ENCODE measurements around the gene INSC. TPM values are rescaled to one million over a fixed set of nuclear protein-coding genes. Genes with fewer than 3 reads are reported as not detected.
A peak's percentile ranks its signal among the peaks of the same experiment; 100 is the strongest.

The INSC gene
- total and polyA plus RNA-seq, 2 experiments from 2014 or later, result 0.10 TPM; not detected in 1

DNA sequence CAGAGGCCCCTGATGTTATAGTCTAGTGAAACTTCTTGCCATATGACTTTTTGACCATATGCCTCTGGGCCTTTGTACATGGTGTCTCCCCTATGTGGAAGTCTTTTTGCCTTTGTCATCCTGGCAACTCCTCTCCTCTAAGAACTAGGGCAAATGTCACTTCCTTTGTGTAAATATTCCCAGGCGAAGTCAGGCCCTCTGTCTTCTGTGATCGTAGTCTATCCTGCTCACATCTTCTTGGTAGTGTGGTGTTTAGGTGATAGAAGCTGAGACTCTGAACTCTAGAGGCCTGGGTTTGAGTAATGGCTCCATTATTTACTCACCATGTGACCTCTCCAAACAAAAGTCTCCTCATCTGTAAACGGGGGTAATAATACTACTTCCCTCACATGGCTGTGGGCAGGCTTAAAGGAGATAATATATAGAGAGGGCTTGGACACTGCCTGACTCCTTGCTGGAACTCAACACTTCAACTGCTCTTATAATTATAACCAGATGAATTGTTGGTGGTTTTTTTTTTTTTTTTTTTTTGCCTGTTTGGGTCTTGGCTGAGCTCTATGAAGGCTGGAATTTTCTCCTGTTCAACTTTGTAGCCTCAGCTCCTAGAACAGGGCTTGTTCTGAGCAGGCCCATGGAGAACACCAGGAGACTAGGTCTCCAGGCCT is 43.8 kb downstream of the INSC start:
- peak; percentile 18 for DNase-seq (ENCODE audit: low spot score)
- Histone ChIP-seq H3K79me2 (no peaks in the 10 kb centered on the region), H3K4me3 (no peak overlapping the region), H3K9me2 (replicated peaks; ENCODE audit: insufficient read depth) (no peaks in the 10 kb centered on the region), H3K27me3 (no peaks in the 10 kb centered on the region), H3K9me3 (ENCODE audit: low read depth) (no peaks in the 10 kb centered on the region), H4K20me1 (ENCODE audit: insufficient read depth, poor library complexity, severe bottlenecking) (no peaks in the 10 kb centered on the region), H3K4me2 (no peak overlapping the region), H3K27ac (peak overlapping the region; percentile 65), H3K36me3 (replicated peaks; ENCODE audit: insufficient read depth, low read depth) (no peaks in the 10 kb centered on the region), H3K4me1 (ENCODE audit: insufficient read depth) (peaks cover 11% of the 10 kb centered on the region), H2AFZ (no peak overlapping the region)
- no peak for TF ChIP-seq EZH2phosphoT487 (IDR thresholded peaks at IDR 0.05; ENCODE audit: low read depth, severe bottlenecking, unreplicated experiment)
- TF ChIP-seq EZH2 (IDR thresholded peaks at IDR 0.05; ENCODE audit: borderline replicate concordance), result no peak
- TF ChIP-seq, protein P1, sequence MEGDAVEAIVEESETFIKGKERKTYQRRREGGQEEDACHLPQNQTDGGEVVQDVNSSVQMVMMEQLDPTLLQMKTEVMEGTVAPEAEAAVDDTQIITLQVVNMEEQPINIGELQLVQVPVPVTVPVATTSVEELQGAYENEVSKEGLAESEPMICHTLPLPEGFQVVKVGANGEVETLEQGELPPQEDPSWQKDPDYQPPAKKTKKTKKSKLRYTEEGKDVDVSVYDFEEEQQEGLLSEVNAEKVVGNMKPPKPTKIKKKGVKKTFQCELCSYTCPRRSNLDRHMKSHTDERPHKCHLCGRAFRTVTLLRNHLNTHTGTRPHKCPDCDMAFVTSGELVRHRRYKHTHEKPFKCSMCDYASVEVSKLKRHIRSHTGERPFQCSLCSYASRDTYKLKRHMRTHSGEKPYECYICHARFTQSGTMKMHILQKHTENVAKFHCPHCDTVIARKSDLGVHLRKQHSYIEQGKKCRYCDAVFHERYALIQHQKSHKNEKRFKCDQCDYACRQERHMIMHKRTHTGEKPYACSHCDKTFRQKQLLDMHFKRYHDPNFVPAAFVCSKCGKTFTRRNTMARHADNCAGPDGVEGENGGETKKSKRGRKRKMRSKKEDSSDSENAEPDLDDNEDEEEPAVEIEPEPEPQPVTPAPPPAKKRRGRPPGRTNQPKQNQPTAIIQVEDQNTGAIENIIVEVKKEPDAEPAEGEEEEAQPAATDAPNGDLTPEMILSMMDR (IDR thresholded peaks at IDR 0.05; ENCODE audit: poor library complexity), result no peak
- 48% methylated on average over 3 of the region's 3 CpGs for WGBS (ENCODE audit: low lambda C conversion rate, missing lambda C conversion rate)

DNA sequence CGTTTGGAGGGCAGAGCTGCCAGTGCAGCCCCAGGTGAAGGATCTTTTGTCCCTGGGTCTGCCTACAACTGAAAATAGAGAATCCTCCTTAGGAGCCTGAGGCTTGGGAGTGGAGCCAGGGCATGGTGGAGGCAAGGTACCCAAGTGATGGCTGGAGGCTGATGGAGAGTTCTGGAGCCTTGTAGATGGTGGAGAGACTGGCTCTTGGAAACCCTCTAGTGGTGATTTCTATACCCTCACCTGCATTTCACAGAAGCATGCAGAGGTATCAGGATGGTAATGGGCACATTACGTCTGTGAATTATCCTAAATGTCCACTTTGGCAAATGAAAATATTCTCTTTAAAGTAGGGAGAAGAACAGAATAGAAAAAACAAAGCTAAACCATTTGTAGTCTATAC is 44.4 kb downstream of the INSC start:
- H3K4me2 ChIP-seq, result no peak overlapping the region
- H4K20me1 ChIP-seq (ENCODE audit: insufficient read depth, poor library complexity, severe bottlenecking), result no peaks in the 10 kb centered on the region
- no peak overlapping the region for H2AFZ ChIP-seq
- 71% methylated on average over 2 of the region's 2 CpGs for WGBS (ENCODE audit: low lambda C conversion rate, missing lambda C conversion rate)
- no peaks in the 10 kb centered on the region for H3K79me2 ChIP-seq
- TF ChIP-seq, protein P1 (IDR thresholded peaks at IDR 0.05; ENCODE audit: poor library complexity), result peak; percentile 33
- no peak for TF ChIP-seq EZH2 (IDR thresholded peaks at IDR 0.05; ENCODE audit: borderline replicate concordance)
- no peaks in the 10 kb centered on the region for H3K36me3 ChIP-seq (replicated peaks; ENCODE audit: insufficient read depth, low read depth)
- H3K4me1 ChIP-seq (ENCODE audit: insufficient read depth), result peaks cover 11% of the 10 kb centered on the region
- no peaks in the 10 kb centered on the region for H3K9me3 ChIP-seq (ENCODE audit: low read depth)
- no peaks in the 10 kb centered on the region for H3K27me3 ChIP-seq
- peak; percentile 22 for DNase-seq (ENCODE audit: low spot score)
- H3K9me2 ChIP-seq (replicated peaks; ENCODE audit: insufficient read depth), result no peaks in the 10 kb centered on the region
- no peak overlapping the region for H3K27ac ChIP-seq
- H3K4me3 ChIP-seq, result no peak overlapping the region

DNA sequence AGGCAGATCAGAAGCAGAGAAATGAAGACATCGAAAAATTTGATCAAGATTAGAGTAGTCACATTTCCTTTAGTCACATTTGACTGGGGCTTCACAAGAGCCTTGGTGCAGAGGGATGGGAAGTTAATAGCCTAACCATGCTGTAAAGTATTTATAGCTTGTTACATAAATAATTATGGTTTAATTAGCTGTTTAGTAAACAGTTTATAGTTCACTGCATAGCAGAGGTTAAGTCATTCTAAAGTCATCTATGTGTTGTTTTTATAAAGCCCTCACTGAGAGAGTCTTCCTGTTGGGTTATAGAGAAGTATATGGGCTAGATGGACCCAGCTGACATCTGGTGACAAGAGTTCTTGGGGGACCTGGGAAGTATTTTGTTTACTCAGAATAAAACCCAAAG is 47.1 kb downstream of the INSC start:
- Histone ChIP-seq H3K9me2 (replicated peaks; ENCODE audit: insufficient read depth) (no peaks in the 10 kb centered on the region), H2AFZ (no peak overlapping the region), H3K9me3 (ENCODE audit: low read depth) (no peaks in the 10 kb centered on the region), H3K4me3 (no peak overlapping the region), H3K4me1 (ENCODE audit: insufficient read depth) (peaks cover 11% of the 10 kb centered on the region), H3K27ac (no peak overlapping the region), H3K27me3 (no peaks in the 10 kb centered on the region), H3K36me3 (replicated peaks; ENCODE audit: insufficient read depth, low read depth) (no peaks in the 10 kb centered on the region), H3K4me2 (no peak overlapping the region), H4K20me1 (ENCODE audit: insufficient read depth, poor library complexity, severe bottlenecking) (no peaks in the 10 kb centered on the region), H3K79me2 (no peaks in the 10 kb centered on the region)
- DNase-seq (ENCODE audit: low spot score), result no peak
- 76% methylated on average over 1 of the region's 1 CpG for WGBS (ENCODE audit: low lambda C conversion rate, missing lambda C conversion rate)
- TF ChIP-seq EZH2phosphoT487 (IDR thresholded peaks at IDR 0.05; ENCODE audit: low read depth, severe bottlenecking, unreplicated experiment) (no peak), EZH2 (IDR thresholded peaks at IDR 0.05; ENCODE audit: borderline replicate concordance) (no peak)
- TF ChIP-seq, protein P1 (IDR thresholded peaks at IDR 0.05; ENCODE audit: poor library complexity), result no peak
